Liver (tissue), 9 donors: ENCODE data around the gene XCR1. TPM values are rescaled to one million over a fixed set of nuclear protein-coding genes. Genes with fewer than 3 reads are reported as not detected.
"Not testable (repeated sequence)": the region's sequence is repeated elsewhere in the genome, so short reads cannot be mapped to it uniquely, and the experiment has no call there.

Experiments used
- DNase-seq: peaks from one replicate; pipeline ENCODE4 v3.0.0-alpha.2; 2017; ENCODE audit warnings: low spot score
- H3K27ac ChIP-seq, 2 donors: one replicate each; pipeline ENCODE4 v1.7.0; 2013; ENCODE audit warnings: inconsistent platforms in 2 of 2, low read length in 2 of 2, control low read depth in 1 of 2, low read depth in 1 of 2, mild to moderate bottlenecking in 1 of 2
- H3K27me3 ChIP-seq, 4 donors: one replicate each; pipeline versions ENCODE4 v1.6.1 to v1.7.0; 2013; ENCODE audit warnings: low read length in 3 of 4, inconsistent platforms in 1 of 4, mild to moderate bottlenecking in 1 of 4, moderate library complexity in 1 of 4; ENCODE audit not compliant: control insufficient read depth in 4 of 4, insufficient read depth in 4 of 4
- H3K36me3 ChIP-seq, 4 donors: one replicate each; pipeline versions ENCODE4 v1.6.1 to v1.7.0; 2013; ENCODE audit warnings: low read length in 3 of 4, mild to moderate bottlenecking in 3 of 4, low read depth in 1 of 4, moderate library complexity in 1 of 4; ENCODE audit not compliant: control insufficient read depth in 4 of 4, insufficient read depth in 3 of 4
- H3K4me1 ChIP-seq, 4 donors: one replicate each; pipeline versions ENCODE4 v1.6.1 to v1.7.0; 2013; ENCODE audit warnings: low read length in 3 of 4, mild to moderate bottlenecking in 3 of 4, moderate library complexity in 1 of 4; ENCODE audit not compliant: control insufficient read depth in 4 of 4, insufficient read depth in 4 of 4
- H3K4me3 ChIP-seq, 3 donors: one replicate each; pipeline versions ENCODE4 v1.6.1 to v1.7.0; 2013; ENCODE audit warnings: low read length in 3 of 3, control low read depth in 1 of 3, low read depth in 1 of 3, mild to moderate bottlenecking in 1 of 3
- H3K9ac ChIP-seq, 2 donors: one replicate each; pipeline ENCODE4 v1.7.0; 2013; ENCODE audit warnings: low read length in 2 of 2, mild to moderate bottlenecking in 2 of 2, moderate library complexity in 2 of 2, control low read depth in 1 of 2, low read depth in 1 of 2
- H3K9me3 ChIP-seq, 4 donors: one replicate each; pipeline versions ENCODE4 v1.6.1 to v1.7.0; 2013; ENCODE audit warnings: low read length in 3 of 4; ENCODE audit not compliant: control insufficient read depth in 4 of 4
- ATF3 ChIP-seq: IDR thresholded peaks from 2 replicates; pipeline ENCODE4 v1.6.1; 2016; ENCODE audit warnings: antibody characterized with exemption
- CTCF ChIP-seq: fragments of 150-350 bp; IDR thresholded peaks from 2 replicates; pipeline ENCODE4 v1.5.1; 2017; ENCODE audit warnings: improper control_type of control experiment, low read depth, low read length; ENCODE audit not compliant: missing input control
- EGR1 ChIP-seq, 2 donors: IDR thresholded peaks; 2 replicates each; pipeline ENCODE4 v1.6.1; 2016 to 2018; ENCODE audit warnings: antibody characterized with exemption in 2 of 2, low read depth in 2 of 2
- FOXA1 ChIP-seq: IDR thresholded peaks from 2 replicates; pipeline ENCODE4 v1.6.1; 2016; ENCODE audit warnings: antibody characterized with exemption
- GABPA ChIP-seq, 2 donors: IDR thresholded peaks in 1 of 2; conservative IDR thresholded peaks in 1 of 2; 2 replicates each; pipeline ENCODE4 v1.6.1; 2016; ENCODE audit warnings: antibody characterized with exemption in 2 of 2, mild to moderate bottlenecking in 1 of 2, moderate library complexity in 1 of 2
- HNF4A ChIP-seq, 2 donors: conservative IDR thresholded peaks; 2 replicates each; pipeline ENCODE4 v1.6.1; 2016; ENCODE audit warnings: antibody characterized with exemption in 2 of 2, mild to moderate bottlenecking in 2 of 2
- HNF4G ChIP-seq: IDR thresholded peaks from 2 replicates; pipeline ENCODE4 v1.6.1; 2016; ENCODE audit warnings: antibody characterized with exemption
- JUND ChIP-seq, 2 donors: IDR thresholded peaks; 2 replicates each; pipeline ENCODE4 v1.6.1; 2016; ENCODE audit warnings: antibody characterized with exemption in 2 of 2
- MAX ChIP-seq: IDR thresholded peaks from 2 replicates; pipeline ENCODE4 v1.6.1; 2016; ENCODE audit warnings: antibody characterized with exemption
- NR2F2 ChIP-seq: IDR thresholded peaks from 2 replicates; pipeline ENCODE4 v1.6.1; 2016; ENCODE audit warnings: antibody characterized with exemption
- RAD21 ChIP-seq, 2 donors: IDR thresholded peaks; 2 replicates each; pipeline ENCODE4 v1.6.1; 2016; ENCODE audit warnings: antibody characterized with exemption in 2 of 2, mild to moderate bottlenecking in 2 of 2
- REST ChIP-seq: IDR thresholded peaks from 2 replicates; pipeline ENCODE4 v1.6.1; 2016; ENCODE audit warnings: antibody characterized with exemption, mild to moderate bottlenecking
- RXRA ChIP-seq, 2 donors: IDR thresholded peaks; 2 replicates each; pipeline ENCODE4 v1.6.1; 2017 to 2018; ENCODE audit warnings: antibody characterized with exemption in 2 of 2, mild to moderate bottlenecking in 1 of 2
- YY1 ChIP-seq: IDR thresholded peaks from 2 replicates; pipeline ENCODE4 v1.6.1; 2016; ENCODE audit warnings: antibody characterized with exemption, mild to moderate bottlenecking
- ZBTB33 ChIP-seq: IDR thresholded peaks from 2 replicates; pipeline ENCODE4 v1.6.1; 2016; ENCODE audit warnings: antibody characterized with exemption
- WGBS: extraction: QIAGEN DNeasy Blood & Tissue Kit; methylation state at CpG from one replicate; pipeline ENCODE4 v1.1.7; 2013; 5-methylcytosine and 5-hydroxymethylcytosine counted together
- polyA plus RNA-seq, 2 donors: library from polyadenylated mRNA; stranded (reverse) in 1 of 2; unstranded in 1 of 2; fragments of 200-250 nt in 1 of 2; fragments of >200 nt in 1 of 2; fragmentation: Nextera tagmentation in 1 of 2; extraction: Ambion mirVana in 1 of 2; gene quantifications; one replicate each; pipeline versions ENCODE4 v1.2.1 to v1.2.3, GENCODE V29; 2013 to 2015
- total RNA-seq, 2 donors: library from RNA; depleted of rRNA; stranded (reverse); fragments of >200 nt; gene quantifications; one replicate each; pipeline ENCODE4 v1.2.3, GENCODE V29; 2014
- donor health status: healthy.
- donor health status: healthy.
- donor health status: healthy.
- donor health status: healthy.
- donor health status: healthy.

Gene XCR1
- total and polyA plus RNA-seq, 4 donors, result under 0.01 to 0.08 (median 0.03) TPM; not detected in 1

GRCh38 chr3:46006238-46007032, 20.8 kb downstream of the XCR1 start:
- no peaks in the 10 kb centered on the region for H3K27me3 ChIP-seq
- peak overlapping the region in 1 of 2 donors; percentile 38 for H3K27ac ChIP-seq
- no peak overlapping the region for H3K4me3 ChIP-seq
- no peaks in the 10 kb centered on the region for H3K4me1 ChIP-seq
- TF ChIP-seq HNF4A (conservative IDR thresholded peaks at IDR 0.05), result peak in 1 of 2 donors; percentile 44
- TF ChIP-seq RAD21 (IDR thresholded peaks at IDR 0.05), result peak in 1 of 2 donors; percentile 4
- TF ChIP-seq EGR1 (IDR thresholded peaks at IDR 0.05; ENCODE audit: low read depth in 2 of 2), result peak in 1 of 2 donors; percentile 36
- peak; percentile 46 to 93 for TF ChIP-seq JUND (IDR thresholded peaks at IDR 0.05)
- no peak for TF ChIP-seq NR2F2
- TF ChIP-seq MAX, result no peak
- TF ChIP-seq RXRA (IDR thresholded peaks at IDR 0.05), result peak in 1 of 2 donors; percentile 27
- TF ChIP-seq ATF3, result peak; percentile 22
- H3K36me3 ChIP-seq, result no peaks in the 10 kb centered on the region
- 65% methylated on average over 5 of the region's 5 CpGs for whole genome bisulfite sequencing
- no peak overlapping the region for H3K9ac ChIP-seq
- DNase-seq, result no peak
- no peaks in the 10 kb centered on the region for H3K9me3 ChIP-seq

GRCh38 chr3:46003706-46004105, 23.6 kb downstream of the XCR1 start:
- DNase-seq, H3K27me3 ChIP-seq, H3K9me3 ChIP-seq, H3K27ac ChIP-seq, H3K4me3 ChIP-seq, H3K36me3 ChIP-seq, H3K9ac ChIP-seq, H3K4me1 ChIP-seq: not testable (repeated sequence)

GRCh38 chr3:46001178-46001577, 26.1 kb downstream of the XCR1 start:
- DNase-seq, result no peak
- Histone ChIP-seq H3K4me1 (peaks cover 0 to 2% (median 0%) of the 10 kb centered on the region in 4 donors), H3K4me3 (no peak overlapping the region), H3K9ac (no peak overlapping the region), H3K27me3 (no peaks in the 10 kb centered on the region), H3K36me3 (no peaks in the 10 kb centered on the region), H3K9me3 (no peaks in the 10 kb centered on the region), H3K27ac (no peak overlapping the region)
- TF ChIP-seq EGR1 (IDR thresholded peaks at IDR 0.05; ENCODE audit: low read depth in 2 of 2) (no peak), NR2F2 (no peak), FOXA1 (no peak), ATF3 (no peak), YY1 (no peak), REST (no peak), HNF4G (no peak), CTCF (no peak), RXRA (IDR thresholded peaks at IDR 0.05) (no peak), ZBTB33 (no peak), GABPA (IDR thresholded peaks at IDR 0.05 in 1 of 2, conservative IDR thresholded peaks at IDR 0.05 in 1 of 2) (no peak), RAD21 (IDR thresholded peaks at IDR 0.05) (no peak)
- WGBS, result 89% methylated on average over 2 of the region's 2 CpGs
